ENCODE results near the gene SESTD1.

The SESTD1 gene

GRCh38 chr2:179233626-179234430, 30.8 kb downstream of the SESTD1 start:
- Histone ChIP-seq H3K36me3 (ENCODE audit: insufficient read depth, low read length) (0 out of 2 replicates have a peak, but pooled peaks cover 2% of the 10 kb centered on the region), H3K4me2 (ENCODE audit: low read depth, low read length, poor library complexity, severe bottlenecking) (no peak overlapping the region), H3K27me3 (ENCODE audit: insufficient read depth, low read length, poor library complexity, severe bottlenecking) (no peaks in the 10 kb centered on the region), H3K4me1 (ENCODE audit: insufficient read depth, low read length, poor library complexity, severe bottlenecking) (peaks cover 26% of the 10 kb centered on the region), H3F3A (ENCODE audit: low read depth) (0 out of 2 replicates have a peak, but pooled peaks cover under 1% of the 10 kb centered on the region), H4K20me1 (ENCODE audit: insufficient read depth, low read length, poor library complexity, severe bottlenecking) (peaks cover 16% of the 10 kb centered on the region), H3K9ac (ENCODE audit: low read depth, low read length, poor library complexity, severe bottlenecking) (no peak overlapping the region), H3K4me3 (ENCODE audit: low read length, poor library complexity, severe bottlenecking) (no peak overlapping the region), H3K79me2 (ENCODE audit: insufficient read depth, low read length) (peaks cover 81% of the 10 kb centered on the region), H3K9me3 (ENCODE audit: insufficient read depth, low read depth, low read length) (no peaks in the 10 kb centered on the region), H2AFZ (ENCODE audit: low read length) (no peak overlapping the region), H3K9me2 (replicated peaks; ENCODE audit: low read depth, low read length) (no peaks in the 10 kb centered on the region)
- no peak for TF ChIP-seq CTCF (conservative IDR thresholded peaks at IDR 0.05; ENCODE audit: low read length)
- TF ChIP-seq EZH2phosphoT487 (IDR thresholded peaks at IDR 0.05; ENCODE audit: borderline replicate concordance): no peak

- Histone ChIP-seq H4K20me1 (ENCODE audit: insufficient read depth, low read length, poor library complexity, severe bottlenecking) (peaks cover 13% of the 10 kb centered on the region), H3K4me2 (ENCODE audit: low read depth, low read length, poor library complexity, severe bottlenecking) (no peak overlapping the region), H3K4me1 (ENCODE audit: insufficient read depth, low read length, poor library complexity, severe bottlenecking) (peaks cover 20% of the 10 kb centered on the region), H3K9ac (ENCODE audit: low read depth, low read length, poor library complexity, severe bottlenecking) (no peak overlapping the region), H3F3A (ENCODE audit: low read depth) (no peaks in the 10 kb centered on the region), H3K27me3 (ENCODE audit: insufficient read depth, low read length, poor library complexity, severe bottlenecking) (no peaks in the 10 kb centered on the region), H3K9me3 (ENCODE audit: insufficient read depth, low read depth, low read length) (no peaks in the 10 kb centered on the region), H3K9me2 (replicated peaks; ENCODE audit: low read depth, low read length) (no peaks in the 10 kb centered on the region), H2AFZ (ENCODE audit: low read length) (no peak overlapping the region), H3K4me3 (ENCODE audit: low read length, poor library complexity, severe bottlenecking) (no peak overlapping the region), H3K79me2 (ENCODE audit: insufficient read depth, low read length) (peaks cover 81% of the 10 kb centered on the region), H3K36me3 (ENCODE audit: insufficient read depth, low read length) (peaks cover 5% of the 10 kb centered on the region; the same call in 1 of the 2 replicates)
- TF ChIP-seq CTCF (conservative IDR thresholded peaks at IDR 0.05; ENCODE audit: low read length) (no peak), EZH2phosphoT487 (IDR thresholded peaks at IDR 0.05; ENCODE audit: borderline replicate concordance) (no peak)
These were observed 31.5 kb downstream of the SESTD1 start for GRCh38 chr2:179233083-179233490.

GRCh38 chr2:179226961-179227259, 37.7 kb downstream of the SESTD1 start:
- Histone ChIP-seq H3K27me3 (ENCODE audit: insufficient read depth, low read length, poor library complexity, severe bottlenecking) (no peaks in the 10 kb centered on the region), H4K20me1 (ENCODE audit: insufficient read depth, low read length, poor library complexity, severe bottlenecking) (peaks cover 5% of the 10 kb centered on the region), H3K4me2 (ENCODE audit: low read depth, low read length, poor library complexity, severe bottlenecking) (no peak overlapping the region), H3F3A (ENCODE audit: low read depth) (no peaks in the 10 kb centered on the region), H3K9me2 (replicated peaks; ENCODE audit: low read depth, low read length) (no peaks in the 10 kb centered on the region), H3K36me3 (ENCODE audit: insufficient read depth, low read length) (peaks cover 3% of the 10 kb centered on the region; the same call in 1 of the 2 replicates), H2AFZ (ENCODE audit: low read length) (no peak overlapping the region), H3K9me3 (ENCODE audit: insufficient read depth, low read depth, low read length) (no peaks in the 10 kb centered on the region), H3K79me2 (ENCODE audit: insufficient read depth, low read length) (peaks cover 86% of the 10 kb centered on the region), H3K9ac (ENCODE audit: low read depth, low read length, poor library complexity, severe bottlenecking) (no peak overlapping the region), H3K4me3 (ENCODE audit: low read length, poor library complexity, severe bottlenecking) (no peak overlapping the region), H3K4me1 (ENCODE audit: insufficient read depth, low read length, poor library complexity, severe bottlenecking) (peaks cover 3% of the 10 kb centered on the region)
- TF ChIP-seq CTCF (conservative IDR thresholded peaks at IDR 0.05; ENCODE audit: low read length) (no peak), EZH2phosphoT487 (IDR thresholded peaks at IDR 0.05; ENCODE audit: borderline replicate concordance) (no peak)

Measured in Loucy (cell line).